Fibroblast of lung (primary cell): ENCODE data around the gene RRBP1. TPM values are rescaled to one million over a fixed set of nuclear protein-coding genes. Genes with fewer than 3 reads are reported as not detected.

Experiments used
- DNase-seq, 2 donors: peaks; one replicate each; pipeline versions ENCODE4 v3.0.0 to v3.0.0-alpha.2; 2010; ENCODE audit warnings: low read depth in 2 of 2
- H2AFZ ChIP-seq: 2 replicates; pipeline ENCODE4 v1.5.1; 2012; ENCODE audit warnings: low read length, control low read depth, inconsistent platforms
- H3K27ac ChIP-seq: 2 replicates; pipeline ENCODE4 v1.5.1; 2011; ENCODE audit warnings: low read length, control low read depth; ENCODE audit not compliant: insufficient read depth
- H3K27me3 ChIP-seq: 2 replicates; pipeline ENCODE4 v1.5.1; 2011; ENCODE audit warnings: mild to moderate bottlenecking, low read length; ENCODE audit not compliant: control insufficient read depth, insufficient read depth
- H3K36me3 ChIP-seq: 2 replicates; pipeline ENCODE4 v1.5.1; 2011; ENCODE audit warnings: low read length; ENCODE audit not compliant: control insufficient read depth, insufficient read depth
- H3K4me1 ChIP-seq: 2 replicates; pipeline ENCODE4 v1.5.1; 2011; ENCODE audit warnings: low read length; ENCODE audit not compliant: control insufficient read depth, insufficient read depth; ENCODE audit errors: extremely low read depth
- H3K4me2 ChIP-seq: 2 replicates; pipeline ENCODE4 v1.5.1; 2011; ENCODE audit warnings: low read length, control low read depth; ENCODE audit not compliant: insufficient read depth; ENCODE audit errors: extremely low read depth
- H3K4me3 ChIP-seq, 4 experiments: fragments of 200-600 bp in 1 of 4; sonication (generic) in 1 of 4; replicated peaks in 1 of 4; 2 replicates each; pipeline ENCODE4 v1.5.1; 2011 to 2016; ENCODE audit warnings: low read length in 4 of 4, low read depth in 3 of 4, mild to moderate bottlenecking in 3 of 4, control low read depth in 2 of 4, inconsistent platforms in 1 of 4, mixed read lengths in 1 of 4; ENCODE audit not compliant: insufficient read depth in 1 of 4; ENCODE audit errors: control extremely low read depth in 1 of 4
- H3K79me2 ChIP-seq: 2 replicates; pipeline ENCODE4 v1.5.1; 2012; ENCODE audit warnings: mild to moderate bottlenecking, low read length, inconsistent platforms; ENCODE audit not compliant: control insufficient read depth, insufficient read depth
- H3K9ac ChIP-seq: 2 replicates; pipeline ENCODE4 v1.5.1; 2011; ENCODE audit warnings: mild to moderate bottlenecking, low read length, control low read depth; ENCODE audit not compliant: insufficient read depth
- H3K9me3 ChIP-seq: 2 replicates; pipeline ENCODE4 v1.5.1; 2012; ENCODE audit warnings: low read depth, low read length; ENCODE audit not compliant: control insufficient read depth, insufficient read depth
- H4K20me1 ChIP-seq: 2 replicates; pipeline ENCODE4 v1.5.1; 2011; ENCODE audit warnings: low read length; ENCODE audit not compliant: control insufficient read depth, insufficient read depth; ENCODE audit errors: extremely low read depth
- EZH2 ChIP-seq: IDR thresholded peaks from 2 replicates; pipeline ENCODE4 v1.5.1; 2012; ENCODE audit warnings: low read length, control low read depth, mild to moderate bottlenecking; ENCODE audit errors: missing control alignments
- polyA plus RNA-seq, 2 donors: library from polyadenylated mRNA; depleted of rRNA in 1 of 2; stranded (reverse) in 1 of 2; unstranded in 1 of 2; fragments of >200 nt; gene quantifications; 2 replicates each; pipeline ENCODE4 v1.2.1, GENCODE V29; 2011 to 2012; ENCODE audit warnings: missing spikeins in 1 of 2
- total RNA-seq: library from RNA; depleted of rRNA; stranded (reverse); fragments of >200 nt; gene quantifications from 2 replicates; pipeline ENCODE4 v1.2.1, GENCODE V29; 2014
- TF ChIP-seq, protein P1 (sequence below), 2 donors: IDR thresholded peaks in 1 of 2; conservative IDR thresholded peaks in 1 of 2; 1 replicate in 1 of 2; 2 replicates in 1 of 2; pipeline ENCODE4 v1.5.1; 2011 to 2012; ENCODE audit warnings: low read length in 2 of 2, control low read depth in 1 of 2, inconsistent platforms in 1 of 2, low read depth in 1 of 2, mild to moderate bottlenecking in 1 of 2

RRBP1 gene
- total and polyA plus RNA-seq, 2 donors (not counting 1 experiment from before 2014, with no cell fraction given), result 169 to 233 TPM

DNA sequence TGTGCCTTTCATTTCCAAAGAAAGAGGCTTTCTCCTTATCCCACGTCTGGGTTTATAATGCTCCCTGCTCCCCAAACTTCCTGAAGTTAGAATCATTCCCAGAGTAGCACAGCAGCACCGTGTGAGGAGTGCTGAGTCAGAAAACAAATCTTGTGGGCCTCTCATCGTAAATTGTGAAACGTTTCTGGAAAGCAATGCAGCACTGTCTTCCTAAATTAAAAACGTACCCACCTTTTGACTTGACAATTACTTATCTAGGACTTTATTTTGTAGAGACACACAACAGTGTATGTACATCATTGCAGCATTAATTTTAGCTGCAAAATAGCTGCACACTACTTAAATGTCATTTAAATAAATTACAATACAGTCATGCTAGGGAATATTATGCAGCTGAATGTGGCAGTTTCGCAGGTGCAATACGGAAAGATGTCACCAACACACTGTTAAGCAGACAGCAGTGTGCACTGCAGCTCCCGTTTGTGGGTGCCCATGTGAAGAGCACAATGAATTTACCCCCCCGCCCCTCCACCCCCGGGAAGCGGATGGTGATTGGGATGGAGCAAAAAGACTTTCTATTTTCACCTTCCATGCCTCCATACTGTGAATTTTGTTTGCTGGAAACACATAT is 30.8 kb downstream of the RRBP1 start:
- Histone ChIP-seq H3K4me3 (no peak overlapping the region), H3K27me3 (no peaks in the 10 kb centered on the region), H3K4me2 (no peak overlapping the region), H3K4me1 (peaks cover 27% of the 10 kb centered on the region), H3K27ac (no peak overlapping the region), H3K79me2 (peaks cover 85% of the 10 kb centered on the region), H3K9me3 (no peaks in the 10 kb centered on the region), H2AFZ (no peak overlapping the region), H3K36me3 (peaks cover 11% of the 10 kb centered on the region), H4K20me1 (no peaks in the 10 kb centered on the region), H3K9ac (no peak overlapping the region)
- no peak for TF ChIP-seq EZH2
- TF ChIP-seq, protein P1, sequence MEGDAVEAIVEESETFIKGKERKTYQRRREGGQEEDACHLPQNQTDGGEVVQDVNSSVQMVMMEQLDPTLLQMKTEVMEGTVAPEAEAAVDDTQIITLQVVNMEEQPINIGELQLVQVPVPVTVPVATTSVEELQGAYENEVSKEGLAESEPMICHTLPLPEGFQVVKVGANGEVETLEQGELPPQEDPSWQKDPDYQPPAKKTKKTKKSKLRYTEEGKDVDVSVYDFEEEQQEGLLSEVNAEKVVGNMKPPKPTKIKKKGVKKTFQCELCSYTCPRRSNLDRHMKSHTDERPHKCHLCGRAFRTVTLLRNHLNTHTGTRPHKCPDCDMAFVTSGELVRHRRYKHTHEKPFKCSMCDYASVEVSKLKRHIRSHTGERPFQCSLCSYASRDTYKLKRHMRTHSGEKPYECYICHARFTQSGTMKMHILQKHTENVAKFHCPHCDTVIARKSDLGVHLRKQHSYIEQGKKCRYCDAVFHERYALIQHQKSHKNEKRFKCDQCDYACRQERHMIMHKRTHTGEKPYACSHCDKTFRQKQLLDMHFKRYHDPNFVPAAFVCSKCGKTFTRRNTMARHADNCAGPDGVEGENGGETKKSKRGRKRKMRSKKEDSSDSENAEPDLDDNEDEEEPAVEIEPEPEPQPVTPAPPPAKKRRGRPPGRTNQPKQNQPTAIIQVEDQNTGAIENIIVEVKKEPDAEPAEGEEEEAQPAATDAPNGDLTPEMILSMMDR (conservative IDR thresholded peaks at IDR 0.05 in 1 of 2, IDR thresholded peaks at IDR 0.05 in 1 of 2; ENCODE audit: low read depth in 1 of 2, low read length in 2 of 2), result no peak
- DNase-seq, result peak in 1 of 2 donors; percentile 57

DNA sequence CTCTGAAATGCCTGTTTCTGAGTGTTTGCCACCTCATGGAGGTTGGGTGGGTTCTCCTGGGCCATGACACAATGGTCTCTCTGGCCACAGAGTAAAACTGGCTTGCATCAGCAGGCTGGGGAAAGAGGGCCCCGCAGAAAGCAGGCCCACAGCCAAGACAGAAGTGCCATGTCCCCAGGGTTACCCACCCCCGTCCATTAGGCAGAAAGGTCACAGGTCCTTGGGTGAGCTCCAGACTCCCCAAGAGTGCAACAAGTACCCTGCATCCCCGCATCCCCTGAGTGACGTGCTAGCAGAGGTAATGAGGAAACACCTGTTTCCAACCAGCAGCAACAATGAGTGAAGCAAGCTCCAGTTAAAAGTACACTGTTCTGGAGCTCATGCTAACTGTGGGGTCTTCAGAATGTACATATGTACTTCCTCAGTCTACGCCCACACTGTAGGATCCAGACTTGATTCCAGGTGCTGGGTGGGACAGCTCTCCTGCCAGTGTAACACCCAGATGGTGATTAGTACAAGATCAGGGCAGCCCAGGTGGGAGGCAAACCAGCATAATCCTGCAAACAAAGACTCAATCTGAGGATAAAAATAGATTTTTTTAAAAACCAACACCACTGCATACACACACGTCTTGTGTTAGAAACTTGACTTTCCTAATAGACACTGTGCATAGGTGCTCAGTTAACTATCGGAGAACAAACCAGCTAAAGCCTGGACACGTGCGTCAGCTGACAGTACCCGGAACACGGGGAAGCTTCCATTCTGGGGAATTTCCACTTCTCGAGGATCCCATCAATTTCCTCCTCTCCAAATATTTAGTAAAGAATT is 31.5 kb downstream of the RRBP1 start:
- Histone ChIP-seq H3K9ac (no peak overlapping the region), H3K27me3 (no peaks in the 10 kb centered on the region), H3K4me2 (no peak overlapping the region), H3K27ac (no peak overlapping the region), H3K9me3 (no peaks in the 10 kb centered on the region), H3K4me1 (peaks cover 22% of the 10 kb centered on the region), H3K79me2 (peaks cover 86% of the 10 kb centered on the region), H3K36me3 (peaks cover 10% of the 10 kb centered on the region), H4K20me1 (no peaks in the 10 kb centered on the region), H2AFZ (no peak overlapping the region), H3K4me3 (no peak overlapping the region)
- no peak for TF ChIP-seq EZH2
- TF ChIP-seq, protein P1 (conservative IDR thresholded peaks at IDR 0.05 in 1 of 2, IDR thresholded peaks at IDR 0.05 in 1 of 2; ENCODE audit: low read depth in 1 of 2, low read length in 2 of 2), result no peak
- no peak for DNase-seq
